G401 (cell line): Measurements from ENCODE around the gene ACAP2. TPM values are rescaled to one million over a fixed set of nuclear protein-coding genes. Genes with fewer than 3 reads are reported as not detected.
A peak's percentile ranks its signal among the peaks of the same experiment; 100 is the strongest.
"Not testable (repeated sequence)": the region's sequence is repeated elsewhere in the genome, so short reads cannot be mapped to it uniquely, and the experiment has no call there.

Source experiments
- DNase-seq: peaks from one replicate; pipeline ENCODE4 v3.0.0-alpha.2; 2015; ENCODE audit warnings: low spot score
- in situ Hi-C: cut with HindIII; loops from 2 replicates; pipeline ENCODE4 v1.10.0; 2016; ENCODE audit warnings: low sequenced_read_pairs, mixed read lengths
- total RNA-seq: library from RNA; depleted of rRNA; stranded (reverse); fragments of >200 nt; shearing (Covaris generic); gene quantifications from 2 replicates; pipeline ENCODE4 v1.2.3, GENCODE V29; 2014; rRNA removed

Gene ACAP2
- total RNA-seq, 1 experiment from 2014 or later = 55.3 TPM

DNA sequence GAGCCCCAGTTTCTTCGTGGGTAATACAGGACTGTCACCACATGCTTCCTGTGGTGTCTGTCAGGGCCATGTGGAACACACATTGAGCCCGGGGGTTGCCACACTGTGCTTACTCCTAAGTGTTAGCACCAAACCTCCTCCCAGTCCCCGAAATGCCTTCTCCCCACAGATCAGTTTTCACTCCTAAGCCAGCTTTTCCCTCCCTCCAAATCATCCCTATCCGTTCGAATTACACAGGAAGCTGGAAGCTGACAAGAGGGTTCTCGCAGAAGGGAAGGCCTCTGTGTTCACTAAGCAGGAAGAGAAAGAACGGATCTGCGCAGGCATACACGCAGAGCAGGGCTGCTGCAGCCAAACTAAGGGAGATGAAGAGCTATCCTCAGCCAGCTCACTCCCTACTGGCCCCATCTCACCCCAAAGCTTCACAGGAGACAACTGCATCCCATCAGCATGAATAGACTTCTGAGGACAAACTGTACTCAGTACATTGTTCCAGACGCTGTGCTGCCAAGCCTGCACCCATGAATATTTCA lies 204.2 kb downstream of the ACAP2 start:
- in situ Hi-C loops = no loop called here

DNA sequence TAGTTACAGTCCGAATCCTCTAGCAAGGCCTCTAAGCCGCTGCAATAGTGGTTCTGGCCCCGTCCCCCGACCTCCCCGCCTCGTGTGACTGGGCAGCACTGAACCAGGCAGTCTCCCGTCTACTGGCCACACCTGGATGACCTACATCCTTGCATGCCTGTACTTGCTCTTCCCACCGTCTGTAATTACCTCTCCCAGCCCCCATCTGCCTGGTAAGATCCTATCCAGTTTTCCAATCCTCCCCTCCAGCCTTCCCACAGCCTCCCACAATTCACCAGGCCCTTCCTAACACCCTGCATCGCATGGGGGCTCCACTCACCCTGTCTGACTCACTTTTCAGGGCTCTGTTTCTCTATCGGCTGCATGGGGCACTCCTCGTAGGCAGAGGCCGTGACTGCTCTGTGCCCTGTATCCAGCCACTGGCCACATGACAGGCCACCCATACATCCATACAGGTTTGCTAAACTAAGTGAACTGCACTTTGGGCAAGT lies 204.7 kb downstream of the ACAP2 start:
- DNase-seq = no peak
- in situ Hi-C loops = no loop called here

More for the DNA sequence above, 204.2 kb downstream of the ACAP2 start:
- peak; percentile 11 for DNase-seq

GRCh38 chr3:195236801-195237570 lies 205.8 kb downstream of the ACAP2 start:
- no peak for DNase-seq

DNA sequence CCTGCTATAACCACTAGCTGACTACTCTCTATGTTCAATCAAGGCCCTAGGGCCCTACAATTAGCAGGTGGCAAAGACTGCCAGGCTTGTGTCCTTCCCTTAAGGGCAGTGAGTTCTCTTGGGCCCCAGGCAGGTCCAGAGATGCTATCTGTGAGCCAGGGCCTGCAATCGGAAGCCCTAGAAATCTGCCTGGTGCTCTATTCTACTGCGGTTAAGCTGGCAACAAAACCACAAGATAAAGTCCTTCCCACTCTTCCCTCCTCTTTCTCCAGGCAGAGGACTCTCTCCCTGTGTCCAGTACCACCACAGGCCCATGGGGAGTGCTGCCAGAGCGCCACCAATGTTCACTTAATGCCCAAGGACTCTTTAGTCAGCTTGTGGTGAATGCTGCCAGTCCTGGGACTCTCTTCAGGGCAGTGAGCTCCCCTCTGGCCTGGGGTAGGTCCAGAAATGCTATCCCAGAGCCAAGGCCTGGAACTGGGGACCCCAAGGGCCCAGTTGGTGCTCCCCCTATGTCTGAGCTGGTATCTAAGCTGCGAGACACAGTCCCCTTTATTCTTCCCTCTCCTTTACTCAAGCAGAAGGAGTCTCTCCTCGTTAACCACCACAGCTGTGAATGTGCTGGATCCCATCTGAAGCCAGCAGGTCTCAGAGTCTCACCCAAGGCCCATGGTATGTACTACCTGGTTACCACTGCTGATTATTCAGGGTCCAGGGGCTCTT lies 206.6 kb downstream of the ACAP2 start:
- in situ Hi-C loops = no loop called here
- no peak for DNase-seq

More at GRCh38 chr3:195236801-195237570, 205.8 kb downstream of the ACAP2 start:
- in situ Hi-C loops = no loop called here

- in situ Hi-C loops = no loop called here
- no peak for DNase-seq
These were observed 212.6 kb downstream of the ACAP2 start for GRCh38 chr3:195230244-195230643.

GRCh38 chr3:195228886-195229285 lies 213.9 kb downstream of the ACAP2 start:
- in situ Hi-C loops, DNase-seq: not testable (repeated sequence)

- DNase-seq = no peak
- in situ Hi-C loops = no loop called here
These were observed 214.9 kb downstream of the ACAP2 start for GRCh38 chr3:195227871-195228270.

- in situ Hi-C loops = no loop called here
- no peak for DNase-seq
These were observed 215.8 kb downstream of the ACAP2 start for GRCh38 chr3:195226900-195227447.

DNA sequence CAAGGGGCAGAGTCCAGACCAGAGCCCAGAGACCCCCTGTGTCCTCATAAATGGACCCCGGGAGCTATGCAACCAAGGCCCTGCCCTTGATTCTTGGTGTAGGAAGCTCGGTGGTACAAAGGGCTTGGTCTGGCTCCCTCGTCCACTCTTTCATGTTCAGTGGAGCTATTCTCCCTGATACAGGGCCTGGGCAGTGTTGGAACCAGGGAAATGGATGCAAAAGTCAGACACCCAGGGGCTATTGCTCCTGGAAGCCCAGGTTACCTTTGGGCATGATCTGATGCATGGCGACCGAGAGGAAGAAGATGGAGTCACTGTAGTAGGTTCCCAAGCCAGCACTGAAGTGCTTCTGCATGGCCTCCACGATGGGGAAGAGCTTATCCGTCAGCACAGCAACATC lies 216.4 kb downstream of the ACAP2 start:
- in situ Hi-C loops = no loop called here
- no peak for DNase-seq

GRCh38 chr3:195224980-195225580 lies 217.7 kb downstream of the ACAP2 start:
- no peak for DNase-seq

More at GRCh38 chr3:195224980-195225580, 217.7 kb downstream of the ACAP2 start:
- in situ Hi-C loops = no loop called here

Other genes starting within 250 kb of the ACAP2 start
- gene XXYLT1, start 171.9 kb downstream of the ACAP2 start, total RNA-seq = 60.7 and 80.3 TPM in 2 replicates
- gene PPP1R2, start 100.3 kb upstream of the ACAP2 start, total RNA-seq = 103 and 133 TPM in 2 replicates
- 1.3 and 2.9 TPM in 2 replicates for gene APOD, start 140.9 kb upstream of the ACAP2 start, total RNA-seq